ENCODE results near the gene PRKAG3. TPM values are rescaled to one million over a fixed set of nuclear protein-coding genes. Genes with fewer than 3 reads are reported as not detected.

Gene PRKAG3
- total RNA-seq, 1 donor from 2014 or later, result not detected

DNA sequence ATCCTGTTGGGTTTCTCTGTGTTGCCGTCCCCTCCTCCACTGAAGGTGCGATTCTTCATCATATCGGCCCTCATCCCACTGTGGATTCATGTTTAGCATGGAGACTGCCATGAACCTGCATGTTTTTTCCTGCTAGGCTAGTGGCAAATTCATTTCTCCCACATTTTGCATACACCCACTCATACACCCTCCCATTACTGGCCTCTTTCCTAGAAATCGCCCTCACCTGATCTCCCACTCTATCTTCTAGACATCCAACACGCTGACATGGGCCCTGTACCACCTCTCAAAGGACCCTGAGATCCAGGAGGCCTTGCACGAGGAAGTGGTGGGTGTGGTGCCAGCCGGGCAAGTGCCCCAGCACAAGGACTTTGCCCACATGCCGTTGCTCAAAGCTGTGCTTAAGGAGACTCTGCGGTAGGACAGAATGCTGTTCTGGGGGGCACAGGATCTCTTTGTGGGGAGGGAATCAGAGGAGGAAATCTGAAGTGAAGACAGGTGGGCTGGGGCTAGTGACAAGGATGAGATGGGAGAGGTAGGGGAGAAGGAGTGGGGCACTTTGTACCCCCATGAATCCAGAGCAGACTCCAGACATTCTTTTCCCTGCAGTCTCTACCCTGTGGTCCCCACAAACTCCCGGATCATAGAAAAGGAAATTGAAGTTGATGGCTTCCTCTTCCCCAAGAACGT, 17.7 kb downstream of the PRKAG3 start:
- TF ChIP-seq, protein P1, sequence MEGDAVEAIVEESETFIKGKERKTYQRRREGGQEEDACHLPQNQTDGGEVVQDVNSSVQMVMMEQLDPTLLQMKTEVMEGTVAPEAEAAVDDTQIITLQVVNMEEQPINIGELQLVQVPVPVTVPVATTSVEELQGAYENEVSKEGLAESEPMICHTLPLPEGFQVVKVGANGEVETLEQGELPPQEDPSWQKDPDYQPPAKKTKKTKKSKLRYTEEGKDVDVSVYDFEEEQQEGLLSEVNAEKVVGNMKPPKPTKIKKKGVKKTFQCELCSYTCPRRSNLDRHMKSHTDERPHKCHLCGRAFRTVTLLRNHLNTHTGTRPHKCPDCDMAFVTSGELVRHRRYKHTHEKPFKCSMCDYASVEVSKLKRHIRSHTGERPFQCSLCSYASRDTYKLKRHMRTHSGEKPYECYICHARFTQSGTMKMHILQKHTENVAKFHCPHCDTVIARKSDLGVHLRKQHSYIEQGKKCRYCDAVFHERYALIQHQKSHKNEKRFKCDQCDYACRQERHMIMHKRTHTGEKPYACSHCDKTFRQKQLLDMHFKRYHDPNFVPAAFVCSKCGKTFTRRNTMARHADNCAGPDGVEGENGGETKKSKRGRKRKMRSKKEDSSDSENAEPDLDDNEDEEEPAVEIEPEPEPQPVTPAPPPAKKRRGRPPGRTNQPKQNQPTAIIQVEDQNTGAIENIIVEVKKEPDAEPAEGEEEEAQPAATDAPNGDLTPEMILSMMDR (IDR thresholded peaks at IDR 0.05; ENCODE audit: insufficient read depth, low read length, poor library complexity, severe bottlenecking), result no peak
- H3K27me3 ChIP-seq (ENCODE audit: control insufficient read depth, insufficient read depth, low read length), result no peaks in the 10 kb centered on the region
- no peak for DNase-seq (ENCODE audit: low read depth)
- H3K36me3 ChIP-seq (ENCODE audit: control insufficient read depth, insufficient read depth, low read length), result no peaks in the 10 kb centered on the region
- no peak overlapping the region for H3K4me3 ChIP-seq (ENCODE audit: low read depth, low read length)

- H3K4me3 ChIP-seq (ENCODE audit: low read depth, low read length), result no peak overlapping the region
Measured at GRCh38 chr2:218812861-218813260, 18.7 kb downstream of the PRKAG3 start.

GRCh38 chr2:218812096-218812815, 19.3 kb downstream of the PRKAG3 start:
- no peak for DNase-seq (ENCODE audit: low read depth)
- H3K27me3 ChIP-seq (ENCODE audit: control insufficient read depth, insufficient read depth, low read length), result no peaks in the 10 kb centered on the region
- TF ChIP-seq, protein P1 (IDR thresholded peaks at IDR 0.05; ENCODE audit: insufficient read depth, low read length, poor library complexity, severe bottlenecking), result no peak

More at GRCh38 chr2:218812861-218813260, 18.7 kb downstream of the PRKAG3 start:
- H3K27me3 ChIP-seq (ENCODE audit: control insufficient read depth, insufficient read depth, low read length), result no peaks in the 10 kb centered on the region
- TF ChIP-seq, protein P1 (IDR thresholded peaks at IDR 0.05; ENCODE audit: insufficient read depth, low read length, poor library complexity, severe bottlenecking), result no peak
- no peaks in the 10 kb centered on the region for H3K36me3 ChIP-seq (ENCODE audit: control insufficient read depth, insufficient read depth, low read length)
- no peak for DNase-seq (ENCODE audit: low read depth)

DNA sequence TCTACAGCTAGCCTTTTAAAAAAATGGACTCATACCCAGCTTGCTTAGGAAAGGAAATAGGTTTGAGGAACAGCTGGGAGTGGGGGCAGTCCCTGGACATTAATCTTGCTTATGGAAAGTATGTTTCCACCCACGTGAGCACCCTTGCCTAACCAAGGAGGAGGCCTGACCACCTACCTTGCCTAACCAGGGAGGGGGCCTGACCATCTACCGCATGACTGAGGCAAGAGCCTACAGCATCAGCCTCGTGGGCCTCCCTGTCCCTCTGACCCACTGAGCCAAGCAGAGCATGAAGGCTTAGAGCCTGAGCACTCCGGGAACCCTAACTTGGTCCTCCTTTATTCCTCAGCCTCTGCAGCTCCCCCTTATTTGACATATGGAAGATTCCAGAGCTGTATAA, 20.2 kb downstream of the PRKAG3 start:
- H3K27me3 ChIP-seq (ENCODE audit: control insufficient read depth, insufficient read depth, low read length), result no peaks in the 10 kb centered on the region
- H3K36me3 ChIP-seq (ENCODE audit: control insufficient read depth, insufficient read depth, low read length), result no peaks in the 10 kb centered on the region
- H3K4me3 ChIP-seq (ENCODE audit: low read depth, low read length), result no peak overlapping the region
- TF ChIP-seq, protein P1 (IDR thresholded peaks at IDR 0.05; ENCODE audit: insufficient read depth, low read length, poor library complexity, severe bottlenecking), result no peak
- DNase-seq (ENCODE audit: low read depth), result no peak

More at GRCh38 chr2:218812096-218812815, 19.3 kb downstream of the PRKAG3 start:
- no peak overlapping the region for H3K4me3 ChIP-seq (ENCODE audit: low read depth, low read length)
- H3K36me3 ChIP-seq (ENCODE audit: control insufficient read depth, insufficient read depth, low read length), result no peaks in the 10 kb centered on the region

DNA sequence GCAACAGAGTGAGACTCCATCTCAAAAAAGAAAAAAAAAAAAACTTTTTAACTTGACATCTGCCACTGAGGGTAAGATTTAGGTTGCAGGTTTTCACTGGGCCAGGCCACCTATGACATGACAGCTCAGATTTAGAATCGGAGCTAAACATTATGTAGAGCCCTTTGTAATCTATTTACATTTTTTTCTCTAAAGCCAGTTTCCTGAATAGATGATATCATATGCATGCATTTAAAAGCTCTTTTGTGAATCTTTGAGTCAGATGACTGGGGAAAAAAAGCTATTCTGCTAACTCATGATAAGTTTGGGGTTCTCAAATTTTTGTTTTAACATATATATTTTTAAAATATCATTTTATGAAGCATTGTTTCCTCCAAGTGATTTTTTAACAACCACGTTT, 21.3 kb downstream of the PRKAG3 start:
- Histone ChIP-seq H3K4me3 (ENCODE audit: low read depth, low read length) (no peak overlapping the region), H3K36me3 (ENCODE audit: control insufficient read depth, insufficient read depth, low read length) (no peaks in the 10 kb centered on the region), H3K27me3 (ENCODE audit: control insufficient read depth, insufficient read depth, low read length) (no peaks in the 10 kb centered on the region)
- no peak for DNase-seq (ENCODE audit: low read depth)
- TF ChIP-seq, protein P1 (IDR thresholded peaks at IDR 0.05; ENCODE audit: insufficient read depth, low read length, poor library complexity, severe bottlenecking), result no peak

All from kidney epithelial cell (primary cell).